ENCODE data around the gene MAD1L1.

- TF ChIP-seq CTCF (conservative IDR thresholded peaks at IDR 0.05 in 1 of 2, IDR thresholded peaks at IDR 0.05 in 1 of 2; ENCODE audit: low read depth in 1 of 2, low read length in 2 of 2): no peak
- TF ChIP-seq EZH2 (IDR thresholded peaks at IDR 0.05; ENCODE audit: low read length, missing control alignments): no peak
These were observed 57.2 kb downstream of the MAD1L1 start for GRCh38 chr7:2175514-2175913.

Measured in fibroblast of lung (primary cell).